SH-SY5Y (cell line): ENCODE measurements around the gene ROBO1.

Experiments
- GATA2 ChIP-seq: IDR thresholded peaks from 2 replicates; pipeline ENCODE4 v1.6.1; 2011; ENCODE audit warnings: mild to moderate bottlenecking, low read depth, low read length
- GATA3 ChIP-seq: IDR thresholded peaks from 2 replicates; pipeline ENCODE4 v1.6.1; 2011; ENCODE audit warnings: low read depth, mild to moderate bottlenecking, low read length, moderate library complexity

GRCh38 chr3:78725703-78726246 lies 1042.0 kb downstream of the ROBO1 start:
- TF ChIP-seq GATA3: no peak
- no peak for TF ChIP-seq GATA2
